Measurements from ENCODE around the gene DMD.

Gene DMD

DNA sequence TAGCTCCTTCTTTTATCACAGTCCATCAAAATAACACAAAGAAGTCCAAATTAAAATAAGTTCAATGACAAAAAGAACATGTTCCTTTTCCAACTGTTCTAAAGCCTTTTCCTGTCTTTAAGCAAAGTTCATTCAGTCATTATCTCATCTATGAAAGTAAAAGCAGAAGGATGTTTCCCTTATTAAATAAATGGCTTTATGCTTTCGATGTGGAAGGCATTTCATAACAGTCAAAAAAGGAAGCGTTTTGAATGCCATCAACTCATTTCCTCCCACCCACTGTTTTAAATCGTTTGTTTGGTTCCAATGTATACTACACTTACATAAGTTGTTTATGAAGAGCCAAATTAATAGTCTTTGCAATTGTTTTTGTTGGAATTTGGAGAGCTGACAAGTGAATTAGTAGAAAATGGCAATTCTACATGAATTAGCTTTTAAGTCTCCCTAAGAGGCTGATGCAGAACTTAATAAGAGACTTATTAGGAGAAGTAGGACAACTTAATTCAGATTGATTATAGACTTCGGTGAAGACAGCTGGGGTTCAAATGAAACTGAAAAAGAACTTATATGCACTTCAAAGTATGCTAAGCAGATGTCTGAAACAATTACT, 1746.9 kb downstream of the DMD start:
- Histone ChIP-seq H3K27ac (no peak overlapping the region), H3K4me1 (no peaks in the 10 kb centered on the region), H3K36me3 (no peaks in the 10 kb centered on the region), H3K27me3 (peaks cover 97% of the 10 kb centered on the region), H3K4me3 (no peak overlapping the region), H3K9me3 (peaks cover 11% of the 10 kb centered on the region; the same call in 1 of the 2 replicates), H4K20me1 (no peaks in the 10 kb centered on the region), H3K4me2 (no peak overlapping the region), H3K9ac (no peak overlapping the region)
- no peak for TF ChIP-seq Cebpa-rat (IDR thresholded peaks at IDR 0.05)

DNA sequence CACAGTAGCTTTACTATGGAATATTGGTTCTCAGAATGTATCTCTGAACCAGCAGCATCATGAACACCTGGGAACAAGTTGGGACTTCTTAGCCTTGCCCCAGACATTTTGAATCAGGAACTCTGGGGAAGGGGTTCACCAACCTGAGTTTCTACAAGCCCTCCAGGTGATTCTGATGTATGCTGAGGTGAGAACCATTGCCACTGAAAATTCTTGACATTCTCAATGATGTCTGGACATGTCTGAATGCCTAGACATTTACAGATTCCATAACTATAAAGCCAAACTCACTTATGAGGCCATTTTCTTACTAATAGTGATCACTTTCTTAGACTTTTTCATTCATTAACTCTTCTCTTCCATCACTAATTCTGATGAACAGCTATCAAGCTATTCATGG, 1750.1 kb downstream of the DMD start:
- Histone ChIP-seq H3K9ac (no peak overlapping the region), H3K27ac (no peak overlapping the region), H3K4me3 (no peak overlapping the region), H3K4me2 (no peak overlapping the region), H3K9me3 (0 out of 2 replicates have a peak, but pooled peaks cover 1% of the 10 kb centered on the region), H3K27me3 (peaks cover 91% of the 10 kb centered on the region), H3K4me1 (no peaks in the 10 kb centered on the region), H4K20me1 (no peaks in the 10 kb centered on the region), H3K36me3 (no peaks in the 10 kb centered on the region)
- TF ChIP-seq Cebpa-rat (IDR thresholded peaks at IDR 0.05): no peak

DNA sequence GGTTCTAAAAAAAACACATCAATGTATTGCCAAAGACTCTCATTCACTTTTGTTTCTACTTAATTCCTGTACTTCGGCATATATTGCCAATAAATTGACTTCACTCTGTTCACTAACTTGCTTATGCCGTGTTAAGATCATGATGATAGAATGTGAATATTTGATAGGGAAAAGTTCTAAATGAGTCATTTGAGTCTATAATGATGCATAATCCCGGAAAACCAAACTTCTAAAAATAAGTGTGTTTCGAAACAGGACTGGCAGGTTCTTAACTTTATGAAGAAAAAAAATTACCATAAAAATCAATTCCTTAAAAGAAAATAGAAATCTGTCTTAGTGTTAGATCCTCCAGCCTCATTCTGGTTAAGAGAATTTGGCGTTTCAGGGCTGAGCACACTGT, 1752.0 kb downstream of the DMD start:
- no peak overlapping the region for H3K4me3 ChIP-seq
- H3K4me1 ChIP-seq: no peaks in the 10 kb centered on the region
- H3K9ac ChIP-seq: no peak overlapping the region
- no peaks in the 10 kb centered on the region for H4K20me1 ChIP-seq
- TF ChIP-seq Cebpa-rat (IDR thresholded peaks at IDR 0.05): no peak
- H3K9me3 ChIP-seq: 0 out of 2 replicates have a peak, but pooled peaks cover 2% of the 10 kb centered on the region
- H3K36me3 ChIP-seq: no peaks in the 10 kb centered on the region
- H3K27ac ChIP-seq: no peak overlapping the region
- no peak overlapping the region for H3K4me2 ChIP-seq
- peaks cover 93% of the 10 kb centered on the region for H3K27me3 ChIP-seq

DNA sequence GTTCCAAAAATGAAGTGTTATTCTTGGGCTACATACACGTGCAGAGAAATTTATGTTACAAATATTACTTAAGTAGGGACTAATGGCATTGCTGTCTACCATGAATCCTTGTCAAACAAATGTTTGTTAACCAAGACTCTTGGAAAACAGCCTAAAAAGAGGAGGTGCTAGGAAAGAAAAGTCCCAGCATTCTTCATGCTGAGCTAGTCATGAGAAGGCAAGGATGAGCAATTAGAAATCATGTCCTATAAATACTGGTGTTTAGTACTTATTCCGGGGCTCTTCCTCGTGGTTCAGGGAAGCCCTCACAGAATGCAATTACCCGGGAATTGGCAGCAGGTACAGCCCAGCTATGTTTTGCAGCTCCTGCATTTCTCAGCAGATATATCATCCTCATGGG, 1761.4 kb downstream of the DMD start:
- Histone ChIP-seq H4K20me1 (no peaks in the 10 kb centered on the region), H3K4me1 (peaks cover 5% of the 10 kb centered on the region; the same call in 1 of the 2 replicates), H3K27ac (no peak overlapping the region), H3K36me3 (no peaks in the 10 kb centered on the region), H3K9ac (no peak overlapping the region), H3K4me2 (no peak overlapping the region), H3K4me3 (no peak overlapping the region), H3K27me3 (peaks cover 84% of the 10 kb centered on the region), H3K9me3 (peaks cover 19% of the 10 kb centered on the region)
- TF ChIP-seq Cebpa-rat (IDR thresholded peaks at IDR 0.05): no peak

DNA sequence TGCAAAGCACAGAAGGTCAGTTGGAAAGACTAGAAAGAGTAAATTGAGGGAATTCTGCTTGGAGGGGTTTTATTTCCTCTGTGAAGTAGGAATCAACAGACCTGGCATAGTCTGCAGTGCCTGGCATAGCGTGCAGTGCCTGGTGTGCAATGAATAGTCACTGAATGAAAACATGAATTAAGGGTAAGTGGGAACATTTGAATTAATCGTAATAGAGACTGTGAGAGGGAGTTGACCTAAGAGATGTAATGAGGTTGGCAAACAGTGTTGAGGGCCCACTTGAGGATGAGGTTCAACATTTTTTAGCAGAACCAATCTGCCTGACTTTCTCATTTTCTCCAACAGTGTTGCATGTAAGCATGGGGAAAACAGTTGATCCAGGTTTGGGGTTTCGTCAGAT, 1762.3 kb downstream of the DMD start:
- TF ChIP-seq Cebpa-rat (IDR thresholded peaks at IDR 0.05): no peak
- peaks cover 83% of the 10 kb centered on the region for H3K27me3 ChIP-seq
- peaks cover 14% of the 10 kb centered on the region for H3K9me3 ChIP-seq
- no peak overlapping the region for H3K4me3 ChIP-seq
- no peak overlapping the region for H3K27ac ChIP-seq
- no peak overlapping the region for H3K9ac ChIP-seq
- H4K20me1 ChIP-seq: no peaks in the 10 kb centered on the region
- peaks cover 5% of the 10 kb centered on the region; the same call in 1 of the 2 replicates for H3K4me1 ChIP-seq
- H3K4me2 ChIP-seq: no peak overlapping the region
- no peaks in the 10 kb centered on the region for H3K36me3 ChIP-seq

DNA sequence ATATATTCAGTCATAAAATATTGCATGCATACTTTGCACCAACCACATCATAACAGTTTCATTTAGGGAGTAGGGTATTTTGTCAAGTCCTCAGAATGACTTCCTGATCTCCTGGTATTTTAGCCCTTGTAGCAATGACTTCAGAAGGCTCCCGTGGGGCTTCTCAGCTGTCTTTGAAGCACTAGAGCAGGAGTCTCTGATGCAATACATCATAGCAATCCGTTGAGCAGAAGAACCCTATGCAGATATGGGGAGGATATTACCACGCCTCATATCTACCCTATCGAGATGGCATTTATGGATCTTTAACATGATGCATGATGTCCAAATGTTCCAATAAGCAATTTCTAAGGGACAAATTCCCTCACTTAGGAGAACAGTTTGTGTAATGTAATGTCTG, 1765.8 kb downstream of the DMD start:
- 0 out of 2 replicates have a peak overlapping the region, but pooled peaks have one; percentile 5 for H3K4me2 ChIP-seq
- no peaks in the 10 kb centered on the region for H3K9me3 ChIP-seq
- H3K27ac ChIP-seq: no peak overlapping the region
- TF ChIP-seq Cebpa-rat (IDR thresholded peaks at IDR 0.05): peak; percentile 61; the same call in 1 of the 2 replicates
- peaks cover 82% of the 10 kb centered on the region for H3K27me3 ChIP-seq
- no peak overlapping the region for H3K4me3 ChIP-seq
- H4K20me1 ChIP-seq: no peaks in the 10 kb centered on the region
- H3K4me1 ChIP-seq: peaks cover 5% of the 10 kb centered on the region; the same call in 1 of the 2 replicates
- H3K36me3 ChIP-seq: no peaks in the 10 kb centered on the region
- no peak overlapping the region for H3K9ac ChIP-seq

DNA sequence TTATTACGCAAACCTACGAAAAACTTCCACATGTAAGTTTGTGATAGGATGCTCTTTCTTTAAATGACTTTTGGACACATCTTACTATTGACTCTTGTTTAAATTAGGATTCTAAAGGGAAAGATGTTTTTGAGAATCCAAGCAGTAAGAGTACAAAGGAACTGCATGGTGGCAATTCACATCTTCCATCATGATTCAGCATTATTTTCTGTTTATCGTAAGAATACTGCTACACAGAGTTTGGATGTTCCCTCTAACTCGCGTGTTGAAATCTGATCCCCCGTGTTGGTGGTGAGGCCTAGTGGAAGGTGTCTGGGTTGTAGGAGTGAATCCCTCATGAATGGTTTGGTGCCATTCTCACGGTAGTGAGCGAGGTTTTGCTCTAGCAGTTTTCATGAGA, 1767.7 kb downstream of the DMD start:
- Histone ChIP-seq H3K27me3 (peaks cover 78% of the 10 kb centered on the region), H3K36me3 (no peaks in the 10 kb centered on the region), H3K9me3 (no peaks in the 10 kb centered on the region), H4K20me1 (no peaks in the 10 kb centered on the region), H3K9ac (no peak overlapping the region), H3K27ac (no peak overlapping the region), H3K4me2 (no peak overlapping the region), H3K4me3 (no peak overlapping the region), H3K4me1 (peaks cover 5% of the 10 kb centered on the region; the same call in 1 of the 2 replicates)
- TF ChIP-seq Cebpa-rat (IDR thresholded peaks at IDR 0.05): no peak

DNA sequence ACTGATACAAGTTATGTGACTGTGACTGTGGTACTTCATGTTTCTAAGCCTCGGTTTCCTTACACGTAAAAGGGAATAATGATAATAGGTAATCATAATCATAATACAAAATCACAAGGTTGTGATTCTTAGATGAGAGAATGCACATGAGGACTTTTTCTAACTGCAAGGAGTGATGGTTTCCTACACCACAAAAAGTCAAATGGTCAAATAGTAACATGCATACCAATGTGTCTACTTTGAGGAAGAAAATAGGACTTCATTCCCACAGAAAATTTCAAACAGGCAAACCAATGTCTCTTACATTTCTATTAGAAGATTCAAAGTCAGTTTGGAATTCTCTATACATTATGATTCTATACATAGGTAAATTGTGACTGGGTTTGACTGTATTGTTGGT, 1770.8 kb downstream of the DMD start:
- Histone ChIP-seq H3K27me3 (peaks cover 77% of the 10 kb centered on the region), H3K4me1 (peaks cover 1% of the 10 kb centered on the region; the same call in 1 of the 2 replicates), H3K36me3 (no peaks in the 10 kb centered on the region), H4K20me1 (no peaks in the 10 kb centered on the region), H3K4me2 (no peak overlapping the region), H3K4me3 (no peak overlapping the region), H3K9me3 (no peaks in the 10 kb centered on the region), H3K9ac (no peak overlapping the region), H3K27ac (no peak overlapping the region)
- no peak for TF ChIP-seq Cebpa-rat (IDR thresholded peaks at IDR 0.05)

DNA sequence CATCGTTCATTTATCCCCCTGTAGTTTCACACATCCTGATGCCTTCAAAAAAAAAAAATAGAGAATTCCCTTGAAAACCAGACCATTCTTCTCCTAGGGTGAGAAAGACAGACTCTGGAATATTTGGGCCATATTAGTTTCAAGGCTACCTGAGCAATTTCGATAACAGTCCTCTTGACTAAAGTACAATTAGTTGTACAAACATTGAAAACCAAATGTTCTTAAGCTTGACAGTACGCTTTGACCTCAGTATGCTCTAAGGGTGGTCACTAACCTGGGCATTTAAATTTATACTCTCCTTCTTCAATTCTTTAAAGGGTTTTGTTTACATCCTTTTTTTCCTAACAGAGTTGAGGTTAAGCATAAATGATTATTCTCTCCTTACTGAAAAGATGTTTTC, 1774.9 kb downstream of the DMD start:
- Histone ChIP-seq H3K27me3 (peaks cover 66% of the 10 kb centered on the region), H3K9me3 (no peaks in the 10 kb centered on the region), H4K20me1 (no peaks in the 10 kb centered on the region), H3K36me3 (no peaks in the 10 kb centered on the region), H3K9ac (no peak overlapping the region), H3K4me2 (no peak overlapping the region), H3K4me1 (no peaks in the 10 kb centered on the region), H3K4me3 (no peak overlapping the region), H3K27ac (no peak overlapping the region)
- TF ChIP-seq Cebpa-rat (IDR thresholded peaks at IDR 0.05): no peak

DNA sequence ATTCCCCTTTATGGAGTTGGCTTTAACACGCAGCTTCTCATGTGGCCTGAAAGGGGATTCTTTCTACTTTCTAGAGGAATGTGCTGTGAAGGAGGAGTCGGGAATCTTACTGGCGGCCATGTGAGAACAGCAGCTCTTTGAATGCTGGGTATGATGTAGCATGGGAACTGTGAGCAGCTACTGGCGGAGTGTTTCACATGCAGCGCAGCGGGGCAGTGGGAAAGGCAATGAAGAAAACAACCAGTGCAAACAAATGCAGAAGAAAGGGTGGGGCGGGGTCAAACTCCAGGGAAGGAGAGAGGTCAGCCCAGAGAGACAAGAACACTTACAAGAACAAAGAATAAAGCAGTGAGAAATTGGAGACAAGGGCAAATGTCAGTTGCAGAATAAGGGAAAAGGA, 1775.8 kb downstream of the DMD start:
- no peaks in the 10 kb centered on the region for H4K20me1 ChIP-seq
- H3K9me3 ChIP-seq: no peaks in the 10 kb centered on the region
- no peak overlapping the region for H3K4me3 ChIP-seq
- no peak for TF ChIP-seq Cebpa-rat (IDR thresholded peaks at IDR 0.05)
- H3K27ac ChIP-seq: no peak overlapping the region
- H3K4me2 ChIP-seq: no peak overlapping the region
- no peaks in the 10 kb centered on the region for H3K4me1 ChIP-seq
- no peaks in the 10 kb centered on the region for H3K36me3 ChIP-seq
- peaks cover 62% of the 10 kb centered on the region for H3K27me3 ChIP-seq
- no peak overlapping the region for H3K9ac ChIP-seq

DNA sequence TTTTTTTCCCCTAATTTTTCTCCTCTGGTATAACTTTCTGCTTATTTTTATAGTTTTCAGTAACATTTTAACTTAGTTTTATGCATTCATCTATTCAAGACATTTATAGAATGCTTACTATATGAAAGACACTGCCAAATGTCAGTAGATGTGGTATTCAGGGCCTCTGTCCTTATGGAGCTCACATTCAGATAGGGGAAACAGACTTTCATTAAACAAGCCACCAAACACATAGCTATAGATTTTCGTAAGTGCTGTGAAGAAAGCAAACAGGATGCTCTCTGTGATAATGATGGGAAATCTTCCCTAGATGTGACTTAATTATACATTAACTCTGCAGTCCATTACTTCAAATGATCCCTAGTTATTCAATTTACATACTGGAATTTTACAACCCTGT, 1777.5 kb downstream of the DMD start:
- H3K27ac ChIP-seq: no peak overlapping the region

More for the DNA sequence above, 1777.5 kb downstream of the DMD start:
- Histone ChIP-seq H3K4me3 (no peak overlapping the region), H3K36me3 (no peaks in the 10 kb centered on the region), H3K27me3 (peaks cover 67% of the 10 kb centered on the region), H3K9ac (no peak overlapping the region), H3K4me2 (no peak overlapping the region), H3K9me3 (no peaks in the 10 kb centered on the region), H4K20me1 (no peaks in the 10 kb centered on the region), H3K4me1 (no peaks in the 10 kb centered on the region)
- no peak for TF ChIP-seq Cebpa-rat (IDR thresholded peaks at IDR 0.05)
